Astrocyte of the cerebellum (primary cell): ENCODE measurements around the gene UBE2D1.

ENCODE experiments used
- DNase-seq: peaks from one replicate; pipeline ENCODE4 v3.0.0-alpha.2; 2011; ENCODE audit warnings: low read depth
- H3K4me3 ChIP-seq: 2 replicates; pipeline ENCODE4 v1.5.1; 2011; ENCODE audit warnings: mild to moderate bottlenecking, low read depth, low read length, moderate library complexity
- in situ Hi-C: cut with HindIII; loops from 2 replicates; pipeline ENCODE4 v1.10.0; 2017; ENCODE audit warnings: low sequenced_read_pairs
- TF ChIP-seq, protein P1 (sequence below): IDR thresholded peaks from 2 replicates; pipeline ENCODE4 v1.5.1; 2012; ENCODE audit warnings: low read length, low read depth, moderate library complexity, mild to moderate bottlenecking; ENCODE audit errors: missing control alignments

Gene UBE2D1

DNA sequence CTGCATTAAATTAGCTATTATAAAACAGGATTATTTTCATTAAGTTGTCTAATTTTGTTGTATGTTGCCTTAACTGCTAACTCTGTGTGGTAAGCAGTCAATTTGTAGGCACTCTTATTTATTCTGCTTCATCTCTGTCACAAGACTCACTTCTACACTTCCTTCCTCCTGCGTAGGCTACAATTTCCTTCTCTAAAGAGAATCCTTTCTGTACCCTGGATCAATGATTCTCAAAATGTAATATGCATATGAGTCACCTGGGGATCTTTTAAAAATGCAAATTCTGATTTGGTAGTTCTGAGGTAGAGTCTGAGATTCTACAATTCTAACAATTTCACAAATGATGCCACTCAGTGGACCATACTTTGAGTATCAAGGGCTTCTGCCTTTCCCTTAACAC is 4.4 kb upstream of the UBE2D1 start:
- no peak for DNase-seq
- in situ Hi-C loops, result no loop called here
- H3K4me3 ChIP-seq, result no peak overlapping the region
- TF ChIP-seq, protein P1, sequence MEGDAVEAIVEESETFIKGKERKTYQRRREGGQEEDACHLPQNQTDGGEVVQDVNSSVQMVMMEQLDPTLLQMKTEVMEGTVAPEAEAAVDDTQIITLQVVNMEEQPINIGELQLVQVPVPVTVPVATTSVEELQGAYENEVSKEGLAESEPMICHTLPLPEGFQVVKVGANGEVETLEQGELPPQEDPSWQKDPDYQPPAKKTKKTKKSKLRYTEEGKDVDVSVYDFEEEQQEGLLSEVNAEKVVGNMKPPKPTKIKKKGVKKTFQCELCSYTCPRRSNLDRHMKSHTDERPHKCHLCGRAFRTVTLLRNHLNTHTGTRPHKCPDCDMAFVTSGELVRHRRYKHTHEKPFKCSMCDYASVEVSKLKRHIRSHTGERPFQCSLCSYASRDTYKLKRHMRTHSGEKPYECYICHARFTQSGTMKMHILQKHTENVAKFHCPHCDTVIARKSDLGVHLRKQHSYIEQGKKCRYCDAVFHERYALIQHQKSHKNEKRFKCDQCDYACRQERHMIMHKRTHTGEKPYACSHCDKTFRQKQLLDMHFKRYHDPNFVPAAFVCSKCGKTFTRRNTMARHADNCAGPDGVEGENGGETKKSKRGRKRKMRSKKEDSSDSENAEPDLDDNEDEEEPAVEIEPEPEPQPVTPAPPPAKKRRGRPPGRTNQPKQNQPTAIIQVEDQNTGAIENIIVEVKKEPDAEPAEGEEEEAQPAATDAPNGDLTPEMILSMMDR, result no peak

- no peak overlapping the region for H3K4me3 ChIP-seq
- in situ Hi-C loops, result no loop called here
- no peak for DNase-seq
- TF ChIP-seq, protein P1, result no peak
Measured at GRCh38 chr10:58331646-58332045, 3.2 kb upstream of the UBE2D1 start.

GRCh38 chr10:58335306-58336005 is 650 bp downstream of the UBE2D1 start:
- TF ChIP-seq, protein P1, result no peak
- DNase-seq, result no peak
- in situ Hi-C loops, result no loop called here
- H3K4me3 ChIP-seq, result peak overlapping the region; percentile 88

DNA sequence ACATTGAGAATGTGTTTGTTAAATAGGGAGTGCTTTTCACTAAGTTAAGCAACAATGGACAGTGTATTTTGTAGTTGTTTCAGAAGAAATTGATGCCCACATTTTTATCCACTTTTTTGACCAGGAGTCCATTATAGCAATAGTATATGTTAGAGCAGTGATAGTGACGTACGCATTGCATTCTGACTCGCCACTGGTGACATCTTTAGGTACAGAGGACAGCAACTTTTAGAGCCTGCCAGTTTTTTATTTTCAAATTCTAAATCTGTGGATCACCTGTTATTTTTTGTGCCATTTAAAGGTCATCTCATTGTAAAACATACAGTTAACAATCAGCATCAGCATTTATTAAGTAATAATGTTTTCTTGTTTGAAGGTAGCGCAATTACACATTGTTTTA is 1.4 kb downstream of the UBE2D1 start:
- in situ Hi-C loops, result no loop called here
- peak overlapping the region; percentile 88 for H3K4me3 ChIP-seq
- DNase-seq, result no peak
- TF ChIP-seq, protein P1, result no peak

DNA sequence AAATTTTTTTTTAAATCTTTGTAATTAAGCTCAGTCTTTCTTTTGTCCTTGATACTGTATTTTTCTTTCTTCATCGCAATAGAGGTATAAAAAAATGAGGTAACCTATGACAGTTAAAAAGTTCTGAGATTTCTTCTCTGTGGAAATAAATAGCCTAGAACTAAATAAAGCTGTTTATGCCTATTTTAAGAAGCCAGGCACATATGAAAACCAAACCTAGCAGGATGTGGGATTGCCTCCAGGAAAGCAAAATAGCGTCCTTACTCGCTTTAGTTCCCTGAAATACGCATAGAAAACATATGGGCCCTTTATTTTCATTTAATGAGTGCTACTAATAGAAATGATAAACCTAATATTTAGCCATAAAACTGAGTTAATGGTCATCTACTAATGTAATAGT is 6.6 kb downstream of the UBE2D1 start:
- TF ChIP-seq, protein P1, result no peak
- DNase-seq, result no peak
- no peak overlapping the region for H3K4me3 ChIP-seq
- in situ Hi-C loops, result no loop called here

- DNase-seq, result no peak
- TF ChIP-seq, protein P1, result no peak
- no peak overlapping the region for H3K4me3 ChIP-seq
- in situ Hi-C loops, result no loop called here
Measured at GRCh38 chr10:58341947-58342346, 7.1 kb downstream of the UBE2D1 start.
